Measurements from ENCODE around the gene PIEZO2.

- no peak for TF ChIP-seq CTCF (IDR thresholded peaks at IDR 0.05; ENCODE audit: insufficient read depth, low read length, poor library complexity, severe bottlenecking)
- no peak for TF ChIP-seq EZH2phosphoT487 (conservative IDR thresholded peaks at IDR 0.05; ENCODE audit: low read length)
These were observed 34.7 kb downstream of the PIEZO2 start for GRCh38 chr18:11114653-11115052.

Measured in SU-DHL-6 (cell line).